ENCODE data around the gene FAM47E.
"Not testable (repeated sequence)": the region's sequence is repeated elsewhere in the genome, so short reads cannot be mapped to it uniquely, and the experiment has no call there.

The FAM47E gene

GRCh38 chr4:76270244-76271175 lies 19.0 kb downstream of the FAM47E start:
- no peak for DNase-seq

GRCh38 chr4:76271248-76271647 lies 19.7 kb downstream of the FAM47E start:
- DNase-seq = no peak

- DNase-seq = no peak
These were observed 20.6 kb downstream of the FAM47E start for GRCh38 chr4:76272073-76272472.

- no peak for DNase-seq
These were observed 21.1 kb downstream of the FAM47E start for GRCh38 chr4:76272582-76272981.

GRCh38 chr4:76272999-76273398 lies 21.5 kb downstream of the FAM47E start:
- DNase-seq = no peak

- no peak for DNase-seq
These were observed 24.1 kb downstream of the FAM47E start for GRCh38 chr4:76275486-76276124.

- no peak for DNase-seq
These were observed 25.3 kb downstream of the FAM47E start for GRCh38 chr4:76276813-76277212.

- DNase-seq = no peak
These were observed 26.1 kb downstream of the FAM47E start for GRCh38 chr4:76277667-76278066.

GRCh38 chr4:76278583-76278982 lies 27.1 kb downstream of the FAM47E start:
- no peak for DNase-seq

GRCh38 chr4:76279462-76279861 lies 27.9 kb downstream of the FAM47E start:
- no peak for DNase-seq

- DNase-seq = no peak
These were observed 29.2 kb downstream of the FAM47E start for GRCh38 chr4:76280488-76281441.

GRCh38 chr4:76281594-76281993 lies 30.1 kb downstream of the FAM47E start:
- DNase-seq = not testable (repeated sequence)

- no peak for DNase-seq
These were observed 31.6 kb downstream of the FAM47E start for GRCh38 chr4:76282941-76283689.

- no peak for DNase-seq
These were observed 32.4 kb downstream of the FAM47E start for GRCh38 chr4:76283900-76284299.

- not testable (repeated sequence) for DNase-seq
These were observed 36.3 kb downstream of the FAM47E start for GRCh38 chr4:76287811-76288210.

GRCh38 chr4:76292730-76293129 lies 41.2 kb downstream of the FAM47E start:
- no peak for DNase-seq

- DNase-seq = no peak
These were observed 42.3 kb downstream of the FAM47E start for GRCh38 chr4:76293772-76294171.

- DNase-seq = no peak
These were observed 44.8 kb downstream of the FAM47E start for GRCh38 chr4:76296286-76296820.

GRCh38 chr4:76298227-76298626 lies 46.7 kb downstream of the FAM47E start:
- DNase-seq = no peak

- DNase-seq = no peak
These were observed 48.5 kb downstream of the FAM47E start for GRCh38 chr4:76300012-76300411.

- DNase-seq = no peak
These were observed 49.7 kb downstream of the FAM47E start for GRCh38 chr4:76301068-76301774.

Data from central memory CD4-positive, alpha-beta T cell (primary cell).